TTC549 (cell line): ENCODE measurements around the gene RHOBTB1.
"Not testable (repeated sequence)": the region's sequence is repeated elsewhere in the genome, so short reads cannot be mapped to it uniquely, and the experiment has no call there.

Experiments
- FAIRE-seq: peaks from 2 replicates; lab custom pipeline; 2012; peaks lifted over from hg19 to GRCh38; lab: Jason Lieb, UNC

RHOBTB1 gene

GRCh38 chr10:60940446-60940845, 3.5 kb downstream of the RHOBTB1 start:
- no peak for FAIRE-seq

- FAIRE-seq = no peak
Observed at GRCh38 chr10:60937784-60938654, 6.0 kb downstream of the RHOBTB1 start.

GRCh38 chr10:60937022-60937421, 7.0 kb downstream of the RHOBTB1 start:
- no peak for FAIRE-seq

GRCh38 chr10:60934215-60935175, 9.5 kb downstream of the RHOBTB1 start:
- no peak for FAIRE-seq

DNA sequence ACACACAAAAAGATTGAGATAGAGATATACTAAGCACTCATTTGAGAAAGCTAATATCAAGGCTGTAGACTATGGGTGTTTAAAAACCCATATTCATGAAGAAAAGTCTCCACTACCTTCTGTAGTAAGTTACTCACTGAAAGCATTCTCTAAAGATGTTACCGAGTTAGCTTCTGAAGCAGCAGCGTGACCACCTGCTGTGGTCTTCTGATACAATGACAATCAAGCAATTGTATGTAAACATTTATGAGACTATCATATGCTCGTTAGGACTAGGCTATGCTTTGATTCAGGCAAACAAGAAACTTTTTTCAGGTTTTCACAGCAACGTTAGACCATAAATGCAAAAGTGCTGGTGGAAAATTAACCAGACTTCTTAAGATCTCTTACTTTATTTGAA, 11.2 kb downstream of the RHOBTB1 start:
- no peak for FAIRE-seq

GRCh38 chr10:60930237-60930636, 13.7 kb downstream of the RHOBTB1 start:
- FAIRE-seq = no peak

DNA sequence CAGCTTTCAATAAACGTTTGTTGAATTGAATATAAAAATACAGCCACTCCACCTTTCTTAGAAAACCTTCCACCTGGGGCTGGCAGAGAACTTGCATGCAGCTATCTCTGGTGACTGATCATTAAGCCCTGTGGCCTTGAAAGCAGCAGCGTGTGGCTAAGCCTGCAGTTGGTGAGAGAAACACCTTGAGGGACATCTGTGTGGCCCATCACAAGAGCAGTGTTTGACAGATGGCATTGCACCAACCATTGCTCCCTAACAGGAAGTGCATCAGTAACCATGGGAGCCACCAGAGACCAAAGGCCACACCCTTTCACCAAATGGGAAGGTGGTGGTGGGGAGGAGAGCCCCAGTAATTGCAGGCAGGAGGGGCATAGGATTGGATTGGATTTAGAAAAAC, 22.4 kb downstream of the RHOBTB1 start:
- FAIRE-seq = no peak

DNA sequence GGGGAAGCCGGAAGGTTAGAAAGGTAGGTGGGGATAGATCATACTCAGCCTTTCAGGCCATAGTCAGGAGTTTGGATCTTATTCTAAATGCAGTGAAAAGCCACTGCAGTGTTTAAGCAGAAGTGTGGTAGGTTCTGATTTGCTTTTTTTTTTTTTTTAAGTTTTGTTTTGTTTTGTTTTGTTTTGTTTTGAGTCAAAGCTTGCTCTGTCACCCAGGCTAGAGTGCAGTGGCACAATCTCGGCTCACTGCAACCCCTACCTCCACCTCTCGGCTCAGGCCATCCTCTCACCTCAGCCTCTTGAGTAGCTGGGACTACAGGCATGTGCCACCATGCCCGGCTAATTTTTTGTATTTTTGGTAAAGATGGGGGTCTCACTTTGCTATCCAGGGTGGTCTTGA, 23.5 kb downstream of the RHOBTB1 start:
- FAIRE-seq = no peak

DNA sequence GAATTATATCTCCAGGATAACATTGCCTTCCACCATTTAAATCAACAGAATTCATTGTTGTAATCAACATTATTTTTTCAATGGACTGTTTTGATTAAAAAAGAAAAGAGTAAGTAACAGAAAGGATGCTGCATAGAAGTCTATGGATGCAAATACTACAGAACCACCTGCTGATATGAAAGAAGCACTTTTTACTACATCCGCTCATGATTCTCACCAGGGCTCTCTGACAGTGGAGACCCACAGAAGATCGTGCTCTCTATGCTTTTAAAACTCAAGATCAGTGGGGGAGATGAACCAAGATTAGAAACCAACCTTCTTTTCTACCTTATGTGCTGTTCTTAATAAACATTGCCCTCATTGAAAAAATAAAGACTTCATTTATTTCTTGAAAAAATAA, 24.4 kb downstream of the RHOBTB1 start:
- no peak for FAIRE-seq

DNA sequence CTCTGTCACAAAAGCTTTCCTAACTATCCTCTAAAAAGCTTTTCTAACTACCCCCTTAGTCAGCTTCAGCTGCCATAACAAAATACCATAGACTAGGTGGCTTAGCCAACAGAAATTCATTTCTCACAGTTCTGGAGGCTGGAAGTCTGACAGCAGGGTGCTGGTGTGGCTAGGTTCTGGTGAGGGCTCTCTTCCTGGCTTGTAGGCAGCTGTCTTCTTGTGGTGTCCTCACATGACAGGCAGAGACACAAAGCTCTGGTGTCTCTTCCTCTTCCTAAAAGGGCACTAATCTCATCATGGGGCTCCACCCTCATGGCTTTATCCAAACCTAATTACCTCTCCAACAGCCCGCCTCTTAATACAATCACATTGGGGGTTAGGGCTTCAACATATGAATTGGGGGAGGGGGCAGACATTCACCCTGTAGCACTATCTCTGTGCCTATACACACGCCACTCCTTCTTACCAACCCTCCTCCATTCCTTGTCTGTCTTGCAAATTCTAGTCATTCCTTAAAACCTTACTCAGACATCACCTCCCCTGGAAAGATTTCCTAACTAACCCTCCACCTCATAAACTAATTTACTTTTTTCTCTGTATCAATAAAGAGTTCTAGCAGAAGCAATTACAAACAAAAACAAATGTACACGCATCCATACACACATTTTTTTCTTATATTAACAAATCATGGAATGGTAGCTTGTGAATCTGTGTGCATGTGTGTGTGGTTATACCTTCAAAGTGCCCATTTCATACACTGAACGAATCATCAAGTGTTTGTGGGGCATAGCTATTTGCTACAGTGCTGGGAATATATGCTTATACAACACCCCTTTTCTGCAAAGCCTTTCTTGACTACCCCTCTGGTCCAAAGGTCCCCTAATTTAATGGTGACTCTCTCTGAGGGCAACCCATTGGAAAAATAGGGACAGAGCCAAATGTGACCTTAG, 26.4 kb downstream of the RHOBTB1 start:
- FAIRE-seq = no peak

DNA sequence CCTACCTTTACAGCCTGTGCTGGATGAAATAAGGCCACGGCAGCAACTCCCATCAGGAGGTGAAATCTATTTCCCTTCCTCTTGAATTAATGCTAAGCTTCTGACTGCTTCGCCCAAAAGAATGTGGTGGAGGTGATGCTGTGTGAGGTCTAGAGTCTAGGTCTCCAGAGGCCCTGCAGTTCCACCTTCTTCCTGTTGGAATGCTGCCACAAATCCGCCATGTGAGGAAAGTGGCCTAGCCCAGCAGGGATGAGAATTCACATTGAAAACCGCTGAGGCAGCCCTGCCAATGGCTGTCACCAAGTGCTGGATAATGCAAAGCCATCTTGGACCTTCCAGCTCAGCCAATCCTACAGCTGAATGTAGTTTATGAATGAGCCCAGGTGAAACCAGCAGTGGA, 28.0 kb downstream of the RHOBTB1 start:
- no peak for FAIRE-seq

DNA sequence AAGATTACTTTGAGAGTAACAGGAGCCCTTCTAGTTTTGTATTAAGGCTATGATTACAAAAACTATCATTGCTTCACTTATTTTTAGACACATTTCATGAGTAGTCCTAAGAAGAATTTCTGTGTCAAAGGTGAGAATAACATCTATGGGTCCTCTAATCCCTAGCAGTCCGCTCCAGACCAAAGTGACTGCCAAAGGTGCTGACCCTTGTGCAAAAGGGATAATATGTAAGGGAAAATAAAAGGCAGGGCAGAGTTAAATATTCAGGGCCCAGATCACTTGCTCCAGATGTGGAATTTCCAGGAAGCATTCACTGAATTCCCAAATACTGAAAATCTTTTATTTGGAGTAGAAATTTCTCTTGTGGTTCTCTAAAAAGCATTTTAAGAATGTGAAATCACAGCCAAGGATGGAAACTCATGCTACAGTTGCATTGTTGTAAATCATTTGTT, 29.3 kb downstream of the RHOBTB1 start:
- no peak for FAIRE-seq

DNA sequence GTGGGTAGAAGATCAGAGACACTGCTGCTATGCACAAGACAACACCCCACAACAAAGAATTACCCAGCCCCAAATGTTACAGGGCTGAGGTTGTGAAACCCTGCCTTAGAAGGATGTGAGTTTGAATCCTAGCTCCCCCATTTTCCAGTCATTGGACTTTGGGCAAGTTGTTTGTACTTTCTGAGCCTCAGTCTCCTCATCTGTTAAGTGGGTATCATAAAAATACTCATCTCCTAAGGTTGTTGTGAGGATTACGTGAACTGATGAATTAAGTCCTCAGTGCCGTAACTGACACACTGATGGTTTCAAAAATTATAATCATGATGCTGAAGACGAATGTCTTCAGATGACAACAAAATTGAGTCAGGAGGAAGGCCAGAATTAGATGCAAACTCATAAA, 30.3 kb downstream of the RHOBTB1 start:
- FAIRE-seq = no peak

DNA sequence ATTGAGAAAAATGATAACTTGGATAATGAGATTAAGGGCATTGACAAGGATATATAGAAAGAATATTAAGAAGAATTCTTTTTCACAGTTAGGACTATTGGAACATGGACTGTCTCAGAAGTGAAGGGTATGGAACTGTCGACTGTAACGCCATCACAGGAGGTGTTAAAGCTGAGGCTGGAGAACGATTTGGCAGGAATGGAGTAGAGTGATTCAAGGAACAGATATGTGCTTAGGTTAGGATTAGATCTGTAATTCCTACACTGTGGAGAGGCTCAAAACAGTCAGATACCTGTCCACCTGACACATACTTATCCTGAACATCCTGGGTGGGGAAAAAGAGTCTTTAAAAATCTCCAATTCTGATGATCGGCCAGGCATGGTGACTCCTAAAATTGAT, 30.9 kb downstream of the RHOBTB1 start:
- no peak for FAIRE-seq

DNA sequence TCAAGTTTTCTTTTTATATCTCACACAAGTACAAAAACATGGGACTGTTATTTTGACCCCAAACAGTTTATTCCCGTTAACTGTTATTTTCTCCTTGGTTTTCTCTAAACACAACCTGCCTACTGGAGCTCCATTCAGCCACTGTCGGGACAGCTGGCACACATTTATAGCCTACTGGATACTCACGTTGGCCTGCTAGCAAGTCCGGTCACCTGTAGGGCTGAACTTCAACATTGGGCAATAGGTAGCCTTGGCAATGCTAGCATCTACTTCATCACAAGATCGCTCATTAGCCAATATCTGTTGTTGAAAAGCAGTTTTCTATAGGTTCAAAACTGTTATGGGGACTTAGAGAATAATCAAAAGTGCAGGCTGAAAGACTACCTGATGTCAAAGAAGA, 32.3 kb downstream of the RHOBTB1 start:
- FAIRE-seq = no peak

GRCh38 chr10:60911216-60911615, 32.8 kb downstream of the RHOBTB1 start:
- FAIRE-seq = no peak

GRCh38 chr10:60910543-60910942, 33.4 kb downstream of the RHOBTB1 start:
- no peak for FAIRE-seq

DNA sequence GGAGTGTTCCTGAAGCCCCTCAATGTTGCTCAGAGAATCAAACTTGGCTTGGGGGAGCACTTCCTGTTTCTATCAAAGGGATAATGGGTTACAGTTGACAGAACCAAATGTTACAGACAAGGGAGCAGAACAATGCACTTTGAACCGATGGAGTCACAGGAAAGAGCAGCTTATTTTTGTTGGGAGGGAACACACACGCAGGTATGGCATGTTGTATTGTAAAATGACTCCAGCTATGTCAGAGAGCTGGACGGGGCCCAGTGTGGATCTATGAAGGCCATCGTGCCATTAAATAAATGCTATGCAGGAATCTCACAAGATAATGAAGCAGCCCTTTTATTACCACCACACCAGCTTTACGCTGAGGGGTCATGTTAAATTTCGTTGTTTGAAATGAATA, 35.1 kb downstream of the RHOBTB1 start:
- FAIRE-seq = no peak

- FAIRE-seq = no peak
Observed at GRCh38 chr10:60908031-60908430, 36.0 kb downstream of the RHOBTB1 start.

DNA sequence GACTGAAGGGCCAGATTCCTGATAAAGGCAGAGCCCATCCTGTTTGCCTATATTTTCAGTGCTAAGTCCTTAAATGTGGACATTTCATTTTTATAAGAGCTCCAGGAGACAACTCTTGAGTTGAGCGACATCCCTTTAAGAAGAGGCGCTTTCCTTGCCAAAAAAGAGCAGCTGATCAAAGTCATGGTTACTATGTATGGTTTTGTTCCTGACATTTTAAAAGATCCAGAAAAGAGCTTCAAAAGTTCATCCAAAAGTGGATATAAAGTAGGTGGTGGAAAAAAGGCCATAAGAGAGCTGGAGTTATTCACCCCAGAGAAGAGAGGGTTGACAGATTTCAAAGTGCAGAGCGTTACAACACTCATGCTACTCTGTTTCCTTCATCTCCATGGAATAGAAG, 36.7 kb downstream of the RHOBTB1 start:
- no peak for FAIRE-seq

- FAIRE-seq = not testable (repeated sequence)
Observed at GRCh38 chr10:60906825-60907224, 37.2 kb downstream of the RHOBTB1 start.

DNA sequence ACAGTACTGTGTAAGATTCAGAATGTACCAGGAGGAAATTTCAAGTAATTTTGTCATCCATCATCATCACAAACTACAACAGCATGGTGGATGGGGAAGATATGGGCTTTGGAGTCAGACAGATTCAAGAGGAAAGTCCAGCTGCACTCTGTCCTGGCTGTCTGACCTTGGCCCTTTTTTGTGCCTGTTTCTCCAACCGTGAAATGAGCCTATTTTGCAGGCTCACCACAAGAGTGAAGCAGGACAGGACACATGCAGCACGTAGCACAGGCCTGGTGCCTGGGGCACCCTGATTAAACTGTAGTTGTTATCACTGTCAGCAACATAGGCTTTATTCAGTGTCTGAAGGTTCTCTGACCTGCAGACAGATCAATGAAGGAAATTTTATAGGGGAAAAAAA, 37.6 kb downstream of the RHOBTB1 start:
- FAIRE-seq = no peak
